GM23338 (cell line): ENCODE results near the gene TASP1. TPM values are rescaled to one million over a fixed set of nuclear protein-coding genes. Genes with fewer than 3 reads are reported as not detected.

Source experiments
- ATAC-seq: fragments of 200-7000 bp; cut with Tn5 transposase; 3 replicates; pipeline ENCODE4 v1.9.1; 2020
- DNase-seq: peaks from one replicate; pipeline ENCODE4 v3.0.0-alpha.2; 2015; ENCODE audit warnings: low spot score
- H2AFZ ChIP-seq: fragments of 200-600 bp; sonication (generic); 2 replicates; pipeline ENCODE4 v1.8.0; 2016; ENCODE audit warnings: antibody characterized with exemption, mild to moderate bottlenecking, moderate library complexity
- H3F3A ChIP-seq: fragments of 200-600 bp; sonication (generic); replicated peaks from 2 replicates; pipeline ENCODE4 v1.8.0; 2017; ENCODE audit warnings: antibody characterized with exemption, mixed run types, low read depth
- H3K27ac ChIP-seq: fragments of 200-600 bp; sonication (generic); 2 replicates; pipeline ENCODE4 v1.6.1; 2016; ENCODE audit warnings: low read depth
- H3K27me3 ChIP-seq: fragments of 200-600 bp; sonication (generic); 2 replicates; pipeline ENCODE4 v1.8.0; 2016; ENCODE audit warnings: mild to moderate bottlenecking, mixed run types, moderate library complexity; ENCODE audit not compliant: insufficient read depth
- H3K36me3 ChIP-seq: fragments of 200-600 bp; sonication (generic); 2 replicates; pipeline ENCODE4 v1.8.0; 2016; ENCODE audit warnings: mild to moderate bottlenecking; ENCODE audit not compliant: insufficient read depth
- H3K4me1 ChIP-seq: fragments of 200-600 bp; sonication (generic); 2 replicates; pipeline ENCODE4 v1.8.0; 2016; ENCODE audit warnings: mild to moderate bottlenecking, moderate library complexity; ENCODE audit not compliant: insufficient read depth
- H3K4me2 ChIP-seq: fragments of 200-600 bp; sonication (generic); 2 replicates; pipeline ENCODE4 v1.7.1; 2017; ENCODE audit warnings: mixed run types
- H3K4me3 ChIP-seq: fragments of 200-600 bp; sonication (generic); 2 replicates; pipeline ENCODE4 v1.6.1; 2016; ENCODE audit warnings: mixed run types
- H3K79me2 ChIP-seq: fragments of 200-600 bp; sonication (generic); replicated peaks from 2 replicates; pipeline ENCODE4 v1.8.0; 2017; ENCODE audit warnings: mild to moderate bottlenecking; ENCODE audit not compliant: insufficient read depth
- H3K9me2 ChIP-seq: fragments of 200-600 bp; sonication (generic); 2 replicates; pipeline ENCODE4 v1.8.0; 2017; ENCODE audit not compliant: insufficient read depth
- H4K20me1 ChIP-seq: fragments of 200-600 bp; sonication (generic); replicated peaks from 2 replicates; pipeline ENCODE4 v1.8.0; 2017; ENCODE audit warnings: mild to moderate bottlenecking; ENCODE audit not compliant: insufficient read depth
- H3K27ac Mint-ChIP-seq: 2 replicates; pipeline ENCODE4 v1.8.0; 2020; ENCODE audit warnings: inconsistent platforms, mild to moderate bottlenecking, moderate library complexity, mixed read lengths
- H3K27me3 Mint-ChIP-seq: 3 replicates; pipeline ENCODE4 v1.8.0; 2022; ENCODE audit warnings: low read depth, mild to moderate bottlenecking, moderate library complexity, mixed read lengths, inconsistent platforms; ENCODE audit not compliant: insufficient read depth, poor library complexity
- H3K36me3 Mint-ChIP-seq: 3 replicates; pipeline ENCODE4 v1.8.0; 2021; ENCODE audit warnings: low read depth, mild to moderate bottlenecking, inconsistent platforms, moderate library complexity, mixed read lengths
- H3K4me1 Mint-ChIP-seq: 3 replicates; pipeline ENCODE4 v1.8.0; 2020; ENCODE audit warnings: mild to moderate bottlenecking, inconsistent platforms, mixed read lengths
- H3K4me3 Mint-ChIP-seq: 3 replicates; pipeline ENCODE4 v1.8.0; 2021; ENCODE audit warnings: moderate library complexity, mild to moderate bottlenecking, inconsistent platforms, mixed read lengths
- H3K9me3 Mint-ChIP-seq: 3 replicates; pipeline ENCODE4 v1.8.0; 2020; ENCODE audit warnings: moderate library complexity, mild to moderate bottlenecking, inconsistent platforms, mixed read lengths
- CREB1 ChIP-seq: fragments of 250-450 bp; sonication (Bioruptor Pico); IDR thresholded peaks from 2 replicates; pipeline ENCODE4 v1.5.0; 2020; ENCODE audit warnings: low read depth, mild to moderate bottlenecking, moderate library complexity
- EZH2 ChIP-seq: fragments of 200-600 bp; sonication (generic); IDR thresholded peaks from one replicate; pipeline ENCODE4 v1.8.0; 2017; ENCODE audit warnings: antibody characterized with exemption, mild to moderate bottlenecking, low read depth; ENCODE audit not compliant: unreplicated experiment
- EZH2phosphoT487 ChIP-seq: fragments of 200-600 bp; sonication (generic); IDR thresholded peaks from one replicate; pipeline ENCODE4 v1.8.1; 2018; ENCODE audit warnings: antibody characterized with exemption; ENCODE audit not compliant: unreplicated experiment
- JUNB ChIP-seq: IDR thresholded peaks from one replicate; pipeline ENCODE4 v1.6.1; 2016; ENCODE audit warnings: antibody characterized with exemption; ENCODE audit not compliant: unreplicated experiment
- NANOG ChIP-seq: IDR thresholded peaks from 2 replicates; pipeline ENCODE4 v1.6.1; 2016; ENCODE audit warnings: antibody characterized with exemption, borderline replicate concordance
- POLR2AphosphoS5 ChIP-seq: IDR thresholded peaks from 2 replicates; pipeline ENCODE4 v1.6.1; 2016; ENCODE audit warnings: antibody characterized with exemption, low read depth
- STAT1 ChIP-seq: IDR thresholded peaks from one replicate; pipeline ENCODE4 v1.6.1; 2016; ENCODE audit warnings: antibody characterized with exemption; ENCODE audit not compliant: unreplicated experiment
- ZNF114 ChIP-seq: fragments of 250-450 bp; sonication (Bioruptor Pico); IDR thresholded peaks from 2 replicates; pipeline ENCODE4 v1.5.0; 2020; ENCODE audit warnings: mild to moderate bottlenecking, moderate library complexity
- ZNF331 ChIP-seq: fragments of 250-450 bp; sonication (Bioruptor Pico); IDR thresholded peaks from 2 replicates; pipeline ENCODE4 v1.5.0; 2020; ENCODE audit warnings: low read depth, mild to moderate bottlenecking, moderate library complexity
- polyA plus RNA-seq: library from polyadenylated mRNA; unstranded; fragments of >200 nt; fragmentation: Nextera tagmentation; extraction: Ambion mirVana; gene quantifications from 2 replicates; pipeline ENCODE4 v1.2.1, GENCODE V29; 2016
- total RNA-seq: library from RNA; depleted of rRNA; stranded (reverse); fragments of >200 nt; shearing (Covaris generic); gene quantifications from 2 replicates; pipeline ENCODE4 v1.2.3, GENCODE V29; 2014
- TF ChIP-seq, protein P1 (sequence below): IDR thresholded peaks from 2 replicates; pipeline ENCODE4 v1.6.1; 2016; ENCODE audit warnings: antibody characterized with exemption
- TF ChIP-seq, protein P2 (sequence below), 2 experiments: fragments of 200-600 bp in 1 of 2; sonication (generic) in 1 of 2; conservative IDR thresholded peaks; 2 replicates each; pipeline versions ENCODE4 v1.5.1 to v1.6.1; 2016 to 2017; ENCODE audit warnings: antibody characterized with exemption in 2 of 2, low read depth in 2 of 2, mild to moderate bottlenecking in 2 of 2, moderate library complexity in 1 of 2
- TF ChIP-seq, protein P3 (sequence below): fragments of 250-450 bp; sonication (Bioruptor Pico); IDR thresholded peaks from 2 replicates; pipeline ENCODE4 v1.5.0; 2020; ENCODE audit warnings: mild to moderate bottlenecking, moderate library complexity
- TF ChIP-seq, protein P4 (sequence below): IDR thresholded peaks from one replicate; pipeline ENCODE4 v1.6.1; 2018; ENCODE audit warnings: antibody characterized with exemption; ENCODE audit not compliant: unreplicated experiment

Gene TASP1
- total and polyA plus RNA-seq, 2 experiments from 2014 or later = 9.7 to 9.8 TPM

DNA sequence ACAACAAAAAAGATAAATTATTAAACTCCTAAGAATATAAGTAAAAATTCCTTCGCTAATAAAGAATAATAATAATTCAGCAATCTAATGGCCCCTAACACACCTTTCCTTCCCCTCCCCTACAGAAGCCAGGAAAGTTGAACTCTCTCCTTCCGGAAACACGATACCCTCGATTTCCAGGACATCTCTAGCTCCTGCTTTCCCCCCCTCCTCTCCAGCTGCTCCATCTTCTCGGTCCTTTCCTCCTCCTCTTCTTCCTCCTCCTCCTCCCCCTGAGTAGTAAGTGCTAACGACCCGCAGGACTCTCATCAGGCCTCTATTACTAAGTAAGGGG lies 603 bp downstream of the TASP1 start:
- peak; percentile 63 for DNase-seq
- no peak overlapping the region for H3K27ac ChIP-seq

More for the DNA sequence above, 603 bp downstream of the TASP1 start:
- Mint-ChIP-seq H3K27me3 (peaks cover 2% of the 10 kb centered on the region), H3K4me3 (peak overlapping the region; percentile 94), H3K4me1 (peaks cover 10% of the 10 kb centered on the region), H3K27ac (peak overlapping the region; percentile 91), H3K9me3 (no peaks in the 10 kb centered on the region), H3K36me3 (no peaks in the 10 kb centered on the region)
- TF ChIP-seq ZNF331 (CRISPR knock-in tag) = no peak
- TF ChIP-seq EZH2phosphoT487 = no peak
- TF ChIP-seq, protein P1, sequence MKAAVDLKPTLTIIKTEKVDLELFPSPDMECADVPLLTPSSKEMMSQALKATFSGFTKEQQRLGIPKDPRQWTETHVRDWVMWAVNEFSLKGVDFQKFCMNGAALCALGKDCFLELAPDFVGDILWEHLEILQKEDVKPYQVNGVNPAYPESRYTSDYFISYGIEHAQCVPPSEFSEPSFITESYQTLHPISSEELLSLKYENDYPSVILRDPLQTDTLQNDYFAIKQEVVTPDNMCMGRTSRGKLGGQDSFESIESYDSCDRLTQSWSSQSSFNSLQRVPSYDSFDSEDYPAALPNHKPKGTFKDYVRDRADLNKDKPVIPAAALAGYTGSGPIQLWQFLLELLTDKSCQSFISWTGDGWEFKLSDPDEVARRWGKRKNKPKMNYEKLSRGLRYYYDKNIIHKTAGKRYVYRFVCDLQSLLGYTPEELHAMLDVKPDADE = no peak
- TF ChIP-seq, protein P2, sequence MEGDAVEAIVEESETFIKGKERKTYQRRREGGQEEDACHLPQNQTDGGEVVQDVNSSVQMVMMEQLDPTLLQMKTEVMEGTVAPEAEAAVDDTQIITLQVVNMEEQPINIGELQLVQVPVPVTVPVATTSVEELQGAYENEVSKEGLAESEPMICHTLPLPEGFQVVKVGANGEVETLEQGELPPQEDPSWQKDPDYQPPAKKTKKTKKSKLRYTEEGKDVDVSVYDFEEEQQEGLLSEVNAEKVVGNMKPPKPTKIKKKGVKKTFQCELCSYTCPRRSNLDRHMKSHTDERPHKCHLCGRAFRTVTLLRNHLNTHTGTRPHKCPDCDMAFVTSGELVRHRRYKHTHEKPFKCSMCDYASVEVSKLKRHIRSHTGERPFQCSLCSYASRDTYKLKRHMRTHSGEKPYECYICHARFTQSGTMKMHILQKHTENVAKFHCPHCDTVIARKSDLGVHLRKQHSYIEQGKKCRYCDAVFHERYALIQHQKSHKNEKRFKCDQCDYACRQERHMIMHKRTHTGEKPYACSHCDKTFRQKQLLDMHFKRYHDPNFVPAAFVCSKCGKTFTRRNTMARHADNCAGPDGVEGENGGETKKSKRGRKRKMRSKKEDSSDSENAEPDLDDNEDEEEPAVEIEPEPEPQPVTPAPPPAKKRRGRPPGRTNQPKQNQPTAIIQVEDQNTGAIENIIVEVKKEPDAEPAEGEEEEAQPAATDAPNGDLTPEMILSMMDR (conservative IDR thresholded peaks at IDR 0.05; ENCODE audit: low read depth in 2 of 2) = no peak
- no peak for TF ChIP-seq JUNB
- TF ChIP-seq, protein P3, sequence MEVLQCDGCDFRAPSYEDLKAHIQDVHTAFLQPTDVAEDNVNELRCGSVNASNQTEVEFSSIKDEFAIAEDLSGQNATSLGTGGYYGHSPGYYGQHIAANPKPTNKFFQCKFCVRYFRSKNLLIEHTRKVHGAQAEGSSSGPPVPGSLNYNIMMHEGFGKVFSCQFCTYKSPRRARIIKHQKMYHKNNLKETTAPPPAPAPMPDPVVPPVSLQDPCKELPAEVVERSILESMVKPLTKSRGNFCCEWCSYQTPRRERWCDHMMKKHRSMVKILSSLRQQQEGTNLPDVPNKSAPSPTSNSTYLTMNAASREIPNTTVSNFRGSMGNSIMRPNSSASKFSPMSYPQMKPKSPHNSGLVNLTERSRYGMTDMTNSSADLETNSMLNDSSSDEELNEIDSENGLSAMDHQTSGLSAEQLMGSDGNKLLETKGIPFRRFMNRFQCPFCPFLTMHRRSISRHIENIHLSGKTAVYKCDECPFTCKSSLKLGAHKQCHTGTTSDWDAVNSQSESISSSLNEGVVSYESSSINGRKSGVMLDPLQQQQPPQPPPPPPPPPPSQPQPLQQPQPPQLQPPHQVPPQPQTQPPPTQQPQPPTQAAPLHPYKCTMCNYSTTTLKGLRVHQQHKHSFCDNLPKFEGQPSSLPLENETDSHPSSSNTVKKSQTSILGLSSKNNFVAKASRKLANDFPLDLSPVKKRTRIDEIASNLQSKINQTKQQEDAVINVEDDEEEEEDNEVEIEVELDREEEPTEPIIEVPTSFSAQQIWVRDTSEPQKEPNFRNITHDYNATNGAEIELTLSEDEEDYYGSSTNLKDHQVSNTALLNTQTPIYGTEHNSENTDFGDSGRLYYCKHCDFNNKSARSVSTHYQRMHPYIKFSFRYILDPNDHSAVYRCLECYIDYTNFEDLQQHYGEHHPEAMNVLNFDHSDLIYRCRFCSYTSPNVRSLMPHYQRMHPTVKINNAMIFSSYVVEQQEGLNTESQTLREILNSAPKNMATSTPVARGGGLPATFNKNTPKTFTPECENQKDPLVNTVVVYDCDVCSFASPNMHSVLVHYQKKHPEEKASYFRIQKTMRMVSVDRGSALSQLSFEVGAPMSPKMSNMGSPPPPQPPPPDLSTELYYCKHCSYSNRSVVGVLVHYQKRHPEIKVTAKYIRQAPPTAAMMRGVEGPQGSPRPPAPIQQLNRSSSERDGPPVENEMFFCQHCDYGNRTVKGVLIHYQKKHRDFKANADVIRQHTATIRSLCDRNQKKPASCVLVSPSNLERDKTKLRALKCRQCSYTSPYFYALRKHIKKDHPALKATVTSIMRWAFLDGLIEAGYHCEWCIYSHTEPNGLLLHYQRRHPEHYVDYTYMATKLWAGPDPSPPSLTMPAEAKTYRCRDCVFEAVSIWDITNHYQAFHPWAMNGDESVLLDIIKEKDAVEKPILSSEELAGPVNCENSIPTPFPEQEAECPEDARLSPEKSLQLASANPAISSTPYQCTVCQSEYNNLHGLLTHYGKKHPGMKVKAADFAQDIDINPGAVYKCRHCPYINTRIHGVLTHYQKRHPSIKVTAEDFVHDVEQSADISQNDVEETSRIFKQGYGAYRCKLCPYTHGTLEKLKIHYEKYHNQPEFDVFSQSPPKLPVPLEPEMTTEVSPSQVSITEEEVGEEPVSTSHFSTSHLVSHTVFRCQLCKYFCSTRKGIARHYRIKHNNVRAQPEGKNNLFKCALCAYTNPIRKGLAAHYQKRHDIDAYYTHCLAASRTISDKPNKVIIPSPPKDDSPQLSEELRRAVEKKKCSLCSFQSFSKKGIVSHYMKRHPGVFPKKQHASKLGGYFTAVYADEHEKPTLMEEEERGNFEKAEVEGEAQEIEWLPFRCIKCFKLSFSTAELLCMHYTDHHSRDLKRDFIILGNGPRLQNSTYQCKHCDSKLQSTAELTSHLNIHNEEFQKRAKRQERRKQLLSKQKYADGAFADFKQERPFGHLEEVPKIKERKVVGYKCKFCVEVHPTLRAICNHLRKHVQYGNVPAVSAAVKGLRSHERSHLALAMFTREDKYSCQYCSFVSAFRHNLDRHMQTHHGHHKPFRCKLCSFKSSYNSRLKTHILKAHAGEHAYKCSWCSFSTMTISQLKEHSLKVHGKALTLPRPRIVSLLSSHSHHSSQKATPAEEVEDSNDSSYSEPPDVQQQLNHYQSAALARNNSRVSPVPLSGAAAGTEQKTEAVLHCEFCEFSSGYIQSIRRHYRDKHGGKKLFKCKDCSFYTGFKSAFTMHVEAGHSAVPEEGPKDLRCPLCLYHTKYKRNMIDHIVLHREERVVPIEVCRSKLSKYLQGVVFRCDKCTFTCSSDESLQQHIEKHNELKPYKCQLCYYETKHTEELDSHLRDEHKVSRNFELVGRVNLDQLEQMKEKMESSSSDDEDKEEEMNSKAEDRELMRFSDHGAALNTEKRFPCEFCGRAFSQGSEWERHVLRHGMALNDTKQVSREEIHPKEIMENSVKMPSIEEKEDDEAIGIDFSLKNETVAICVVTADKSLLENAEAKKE (CRISPR knock-in tag) = no peak
- no peak for TF ChIP-seq POLR2AphosphoS5
- TF ChIP-seq STAT1 = no peak
- no peak for TF ChIP-seq NANOG
- TF ChIP-seq EZH2 = no peak
- TF ChIP-seq ZNF114 (CRISPR knock-in tag) = no peak
- no peak for TF ChIP-seq CREB1
- TF ChIP-seq, protein P4, sequence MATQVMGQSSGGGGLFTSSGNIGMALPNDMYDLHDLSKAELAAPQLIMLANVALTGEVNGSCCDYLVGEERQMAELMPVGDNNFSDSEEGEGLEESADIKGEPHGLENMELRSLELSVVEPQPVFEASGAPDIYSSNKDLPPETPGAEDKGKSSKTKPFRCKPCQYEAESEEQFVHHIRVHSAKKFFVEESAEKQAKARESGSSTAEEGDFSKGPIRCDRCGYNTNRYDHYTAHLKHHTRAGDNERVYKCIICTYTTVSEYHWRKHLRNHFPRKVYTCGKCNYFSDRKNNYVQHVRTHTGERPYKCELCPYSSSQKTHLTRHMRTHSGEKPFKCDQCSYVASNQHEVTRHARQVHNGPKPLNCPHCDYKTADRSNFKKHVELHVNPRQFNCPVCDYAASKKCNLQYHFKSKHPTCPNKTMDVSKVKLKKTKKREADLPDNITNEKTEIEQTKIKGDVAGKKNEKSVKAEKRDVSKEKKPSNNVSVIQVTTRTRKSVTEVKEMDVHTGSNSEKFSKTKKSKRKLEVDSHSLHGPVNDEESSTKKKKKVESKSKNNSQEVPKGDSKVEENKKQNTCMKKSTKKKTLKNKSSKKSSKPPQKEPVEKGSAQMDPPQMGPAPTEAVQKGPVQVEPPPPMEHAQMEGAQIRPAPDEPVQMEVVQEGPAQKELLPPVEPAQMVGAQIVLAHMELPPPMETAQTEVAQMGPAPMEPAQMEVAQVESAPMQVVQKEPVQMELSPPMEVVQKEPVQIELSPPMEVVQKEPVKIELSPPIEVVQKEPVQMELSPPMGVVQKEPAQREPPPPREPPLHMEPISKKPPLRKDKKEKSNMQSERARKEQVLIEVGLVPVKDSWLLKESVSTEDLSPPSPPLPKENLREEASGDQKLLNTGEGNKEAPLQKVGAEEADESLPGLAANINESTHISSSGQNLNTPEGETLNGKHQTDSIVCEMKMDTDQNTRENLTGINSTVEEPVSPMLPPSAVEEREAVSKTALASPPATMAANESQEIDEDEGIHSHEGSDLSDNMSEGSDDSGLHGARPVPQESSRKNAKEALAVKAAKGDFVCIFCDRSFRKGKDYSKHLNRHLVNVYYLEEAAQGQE = no peak
- Histone ChIP-seq H3K79me2 (peaks cover 48% of the 10 kb centered on the region), H3K36me3 (no peaks in the 10 kb centered on the region), H2AFZ (no peak overlapping the region; the same call in 1 of the 2 replicates), H3K27me3 (no peaks in the 10 kb centered on the region), H3F3A (no peaks in the 10 kb centered on the region), H3K4me3 (peak overlapping the region; percentile 79), H4K20me1 (no peaks in the 10 kb centered on the region), H3K4me2 (peak overlapping the region; percentile 86), H3K4me1 (peaks cover 7% of the 10 kb centered on the region; the same call in 1 of the 2 replicates), H3K9me2 (no peaks in the 10 kb centered on the region)
- ATAC-seq = peak; percentile 30
